NB4 (cell line): ENCODE results near the gene SIRT6.

Experiments used
- POLR2A ChIP-seq: IDR thresholded peaks from 2 replicates; pipeline ENCODE4 v1.6.1; 2011; ENCODE audit warnings: mild to moderate bottlenecking; ENCODE audit not compliant: insufficient read length; ENCODE audit errors: extremely low read depth
- TF ChIP-seq, protein P1 (sequence below): IDR thresholded peaks from 2 replicates; pipeline ENCODE4 v1.6.1; 2011; ENCODE audit warnings: low read depth, low read length
- TF ChIP-seq, protein P2 (sequence below): IDR thresholded peaks from one replicate; pipeline ENCODE4 v1.5.1; 2012; ENCODE audit warnings: low read depth, low read length

DNA sequence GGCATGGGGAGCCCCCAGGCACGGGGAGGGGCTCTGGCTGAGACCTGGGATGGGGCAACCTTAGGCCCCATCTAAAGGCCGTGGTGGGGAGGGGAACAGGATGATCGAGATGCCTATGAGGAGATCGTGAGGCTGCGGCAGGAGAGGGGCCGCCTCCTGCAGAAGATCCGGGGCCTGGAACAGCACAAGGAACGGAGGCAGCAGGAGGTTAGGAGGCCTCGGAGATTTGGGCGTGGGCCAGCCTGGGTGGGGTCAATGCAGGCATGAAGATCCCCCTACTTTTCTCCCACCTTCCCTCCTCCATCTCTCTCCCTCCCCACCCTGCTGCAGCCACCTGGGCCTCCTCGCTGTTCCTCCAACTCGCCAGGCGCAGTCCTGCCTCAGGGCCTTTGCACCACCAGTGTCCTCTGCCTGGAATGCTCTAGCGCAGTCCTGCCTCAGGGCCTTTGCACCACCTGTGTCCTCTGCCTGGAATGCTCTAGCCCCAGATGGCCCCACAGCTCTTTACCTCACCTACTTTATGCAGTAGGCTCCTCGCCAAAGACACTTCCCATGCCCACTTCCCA, 27.9 kb upstream of the SIRT6 start:
- no peak for TF ChIP-seq POLR2A
- TF ChIP-seq, protein P1, sequence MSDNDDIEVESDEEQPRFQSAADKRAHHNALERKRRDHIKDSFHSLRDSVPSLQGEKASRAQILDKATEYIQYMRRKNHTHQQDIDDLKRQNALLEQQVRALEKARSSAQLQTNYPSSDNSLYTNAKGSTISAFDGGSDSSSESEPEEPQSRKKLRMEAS: no peak
- TF ChIP-seq, protein P2, sequence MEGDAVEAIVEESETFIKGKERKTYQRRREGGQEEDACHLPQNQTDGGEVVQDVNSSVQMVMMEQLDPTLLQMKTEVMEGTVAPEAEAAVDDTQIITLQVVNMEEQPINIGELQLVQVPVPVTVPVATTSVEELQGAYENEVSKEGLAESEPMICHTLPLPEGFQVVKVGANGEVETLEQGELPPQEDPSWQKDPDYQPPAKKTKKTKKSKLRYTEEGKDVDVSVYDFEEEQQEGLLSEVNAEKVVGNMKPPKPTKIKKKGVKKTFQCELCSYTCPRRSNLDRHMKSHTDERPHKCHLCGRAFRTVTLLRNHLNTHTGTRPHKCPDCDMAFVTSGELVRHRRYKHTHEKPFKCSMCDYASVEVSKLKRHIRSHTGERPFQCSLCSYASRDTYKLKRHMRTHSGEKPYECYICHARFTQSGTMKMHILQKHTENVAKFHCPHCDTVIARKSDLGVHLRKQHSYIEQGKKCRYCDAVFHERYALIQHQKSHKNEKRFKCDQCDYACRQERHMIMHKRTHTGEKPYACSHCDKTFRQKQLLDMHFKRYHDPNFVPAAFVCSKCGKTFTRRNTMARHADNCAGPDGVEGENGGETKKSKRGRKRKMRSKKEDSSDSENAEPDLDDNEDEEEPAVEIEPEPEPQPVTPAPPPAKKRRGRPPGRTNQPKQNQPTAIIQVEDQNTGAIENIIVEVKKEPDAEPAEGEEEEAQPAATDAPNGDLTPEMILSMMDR: no peak
